ENCODE results near the gene C13orf46. TPM values are rescaled to one million over a fixed set of nuclear protein-coding genes. Genes with fewer than 3 reads are reported as not detected.

The C13orf46 gene
- total RNA-seq, 2 experiments from 2014 or later, result 0.21 TPM; not detected in 1

- POLR2A ChIA-PET, result no interaction called here
- no peak for DNase-seq (ENCODE audit: low spot score)
- Histone ChIP-seq H3K36me3 (ENCODE audit: insufficient read depth, low read length) (no peaks in the 10 kb centered on the region), H3K79me2 (ENCODE audit: insufficient read depth, low read depth, low read length) (no peaks in the 10 kb centered on the region), H3K4me2 (ENCODE audit: low read length) (no peak overlapping the region), H3K27ac (ENCODE audit: low read depth, low read length, poor library complexity, severe bottlenecking) (no peak overlapping the region), H3K9me2 (ENCODE audit: insufficient read depth, low read length) (no peaks in the 10 kb centered on the region), H3K9me3 (ENCODE audit: low read length) (no peaks in the 10 kb centered on the region), H4K20me1 (ENCODE audit: insufficient read depth, low read length) (no peaks in the 10 kb centered on the region), H3K4me3 (ENCODE audit: low read depth, low read length, poor library complexity, severe bottlenecking) (no peak overlapping the region), H2AFZ (ENCODE audit: low read length) (no peak overlapping the region), H3K4me1 (ENCODE audit: insufficient read depth, low read length, poor library complexity, severe bottlenecking) (no peaks in the 10 kb centered on the region)
- no TSS peak for BruUV-seq (replicated peaks)
- no peak for TF ChIP-seq CTCF (conservative IDR thresholded peaks at IDR 0.05; ENCODE audit: low read length)
- TF ChIP-seq EZH2phosphoT487 (IDR thresholded peaks at IDR 0.05; ENCODE audit: borderline replicate concordance, low read depth, low read length), result no peak
- intact Hi-C loops (cut with micrococcal nuclease; ENCODE audit: unreplicated experiment), result no loop called here
- CTCF ChIA-PET (ENCODE audit: unreplicated experiment), result no interaction called here
Observed at GRCh38 chr13:113974304-113975281, 717 bp upstream of the C13orf46 start.

- no peak overlapping the region for H3K4me3 ChIP-seq (ENCODE audit: low read depth, low read length, poor library complexity, severe bottlenecking)
- ChIA-PET CTCF (ENCODE audit: unreplicated experiment) (no interaction called here), POLR2A (no interaction called here)
- no peaks in the 10 kb centered on the region for H3K9me3 ChIP-seq (ENCODE audit: low read length)
- H3K9me2 ChIP-seq (ENCODE audit: insufficient read depth, low read length), result no peaks in the 10 kb centered on the region
- no peaks in the 10 kb centered on the region for H4K20me1 ChIP-seq (ENCODE audit: insufficient read depth, low read length)
- no TSS peak for BruUV-seq (replicated peaks)
- no peak overlapping the region for H2AFZ ChIP-seq (ENCODE audit: low read length)
- TF ChIP-seq EZH2phosphoT487 (IDR thresholded peaks at IDR 0.05; ENCODE audit: borderline replicate concordance, low read depth, low read length) (no peak), CTCF (conservative IDR thresholded peaks at IDR 0.05; ENCODE audit: low read length) (no peak)
- intact Hi-C loops (cut with micrococcal nuclease; ENCODE audit: unreplicated experiment), result no loop called here
- H3K27ac ChIP-seq (ENCODE audit: low read depth, low read length, poor library complexity, severe bottlenecking), result no peak overlapping the region
- no peaks in the 10 kb centered on the region for H3K36me3 ChIP-seq (ENCODE audit: insufficient read depth, low read length)
- no peaks in the 10 kb centered on the region for H3K79me2 ChIP-seq (ENCODE audit: insufficient read depth, low read depth, low read length)
- DNase-seq (ENCODE audit: low spot score), result no peak
- H3K4me1 ChIP-seq (ENCODE audit: insufficient read depth, low read length, poor library complexity, severe bottlenecking), result no peaks in the 10 kb centered on the region
- H3K4me2 ChIP-seq (ENCODE audit: low read length), result no peak overlapping the region
Observed at GRCh38 chr13:113972451-113973217, 1.2 kb downstream of the C13orf46 start.

Measured in OCI-LY7 (cell line).